Erythroblast (primary cell): ENCODE measurements around the gene SF3A1.

Experiments
- GATA1 ChIP-seq: IDR thresholded peaks from 2 replicates; pipeline ENCODE4 v1.6.1; 2011; ENCODE audit warnings: low read depth, mild to moderate bottlenecking, control low read depth, low read length, moderate library complexity
- POLR2A ChIP-seq: IDR thresholded peaks from 2 replicates; pipeline ENCODE4 v1.6.1; 2011; ENCODE audit warnings: mild to moderate bottlenecking, low read length

DNA sequence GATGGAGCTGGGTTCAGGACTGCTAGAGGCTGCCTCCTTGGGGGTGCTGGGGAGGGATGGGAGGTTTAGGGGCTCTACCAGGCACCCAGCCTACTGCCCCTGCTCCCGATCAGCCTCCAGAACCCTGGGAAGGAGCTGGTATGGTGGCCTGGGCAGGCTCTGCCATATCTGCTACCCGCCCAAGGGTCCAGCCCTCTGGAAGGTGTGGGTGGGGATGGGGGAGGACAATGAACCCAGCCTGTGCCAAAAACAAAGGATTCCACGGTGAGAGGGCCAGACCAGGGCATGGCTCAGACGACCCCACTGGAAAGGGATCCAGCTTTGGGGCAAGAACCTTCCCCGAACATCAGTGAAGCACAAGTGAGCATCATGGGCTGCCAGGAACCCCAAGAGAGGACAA, 70.4 kb downstream of the SF3A1 start:
- no peak for TF ChIP-seq POLR2A
- no peak for TF ChIP-seq GATA1
